Measurements from ENCODE around the gene ATP2A3. TPM values are rescaled to one million over a fixed set of nuclear protein-coding genes. Genes with fewer than 3 reads are reported as not detected.

ATP2A3 gene
- polyA plus RNA-seq, 1 donor from 2014 or later, result not detected

DNA sequence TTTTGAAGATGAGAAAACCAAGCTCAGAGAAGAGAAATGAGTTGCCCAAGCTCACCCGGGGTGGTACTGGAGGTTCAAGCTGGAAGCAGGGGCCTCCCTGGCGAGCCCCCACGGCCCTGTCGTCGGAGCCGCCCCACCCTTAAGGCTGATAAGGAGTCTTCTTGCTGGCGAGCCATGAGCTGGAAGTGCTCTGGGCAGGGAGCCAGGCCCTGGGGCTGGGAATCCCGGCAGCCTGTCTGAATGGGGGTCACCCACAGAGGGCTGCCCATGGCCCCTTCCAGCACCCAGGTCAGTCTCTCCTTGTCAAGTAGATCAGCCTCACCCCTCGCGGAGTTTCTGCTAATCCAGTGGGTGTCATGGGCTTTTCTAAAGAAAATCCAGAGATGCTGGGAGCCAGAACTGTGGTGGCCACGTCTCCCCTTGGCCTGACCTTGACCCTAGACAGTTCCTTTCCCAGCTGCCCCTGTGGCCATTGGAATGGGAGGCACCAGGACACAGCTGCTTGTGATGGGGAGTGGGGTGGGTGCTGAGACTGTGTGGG, 46.8 kb downstream of the ATP2A3 start:
- Histone ChIP-seq H4K20me1 (ENCODE audit: insufficient read depth) (no peaks in the 10 kb centered on the region), H3K27me3 (ENCODE audit: insufficient read depth, low read depth, low read length) (no peaks in the 10 kb centered on the region), H3K9me3 (ENCODE audit: low read length) (no peaks in the 10 kb centered on the region), H2AFZ (ENCODE audit: low read depth, low read length) (no peak overlapping the region), H3K79me2 (replicated peaks; ENCODE audit: insufficient read depth, low read length) (no peaks in the 10 kb centered on the region), H3K36me3 (ENCODE audit: insufficient read depth, low read length) (no peaks in the 10 kb centered on the region), H3K4me2 (ENCODE audit: low read length) (no peak overlapping the region), H3K9ac (ENCODE audit: low read length) (no peak overlapping the region), H3K9me2 (ENCODE audit: insufficient read depth, low read length) (no peaks in the 10 kb centered on the region), H3K27ac (ENCODE audit: low read length) (no peak overlapping the region), H3F3A (ENCODE audit: insufficient read depth, low read length, poor library complexity, severe bottlenecking) (no peaks in the 10 kb centered on the region), H3K4me3 (ENCODE audit: low read length) (no peak overlapping the region)
- TF ChIP-seq, protein P1, sequence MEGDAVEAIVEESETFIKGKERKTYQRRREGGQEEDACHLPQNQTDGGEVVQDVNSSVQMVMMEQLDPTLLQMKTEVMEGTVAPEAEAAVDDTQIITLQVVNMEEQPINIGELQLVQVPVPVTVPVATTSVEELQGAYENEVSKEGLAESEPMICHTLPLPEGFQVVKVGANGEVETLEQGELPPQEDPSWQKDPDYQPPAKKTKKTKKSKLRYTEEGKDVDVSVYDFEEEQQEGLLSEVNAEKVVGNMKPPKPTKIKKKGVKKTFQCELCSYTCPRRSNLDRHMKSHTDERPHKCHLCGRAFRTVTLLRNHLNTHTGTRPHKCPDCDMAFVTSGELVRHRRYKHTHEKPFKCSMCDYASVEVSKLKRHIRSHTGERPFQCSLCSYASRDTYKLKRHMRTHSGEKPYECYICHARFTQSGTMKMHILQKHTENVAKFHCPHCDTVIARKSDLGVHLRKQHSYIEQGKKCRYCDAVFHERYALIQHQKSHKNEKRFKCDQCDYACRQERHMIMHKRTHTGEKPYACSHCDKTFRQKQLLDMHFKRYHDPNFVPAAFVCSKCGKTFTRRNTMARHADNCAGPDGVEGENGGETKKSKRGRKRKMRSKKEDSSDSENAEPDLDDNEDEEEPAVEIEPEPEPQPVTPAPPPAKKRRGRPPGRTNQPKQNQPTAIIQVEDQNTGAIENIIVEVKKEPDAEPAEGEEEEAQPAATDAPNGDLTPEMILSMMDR (IDR thresholded peaks at IDR 0.05; ENCODE audit: poor library complexity, severe bottlenecking), result no peak
- TF ChIP-seq MXI1 (conservative IDR thresholded peaks at IDR 0.05; ENCODE audit: poor library complexity, severe bottlenecking), result no peak
- TF ChIP-seq POLR2AphosphoS5 (IDR thresholded peaks at IDR 0.05), result no peak
- TF ChIP-seq SMC3 (conservative IDR thresholded peaks at IDR 0.05; ENCODE audit: poor library complexity), result no peak

DNA sequence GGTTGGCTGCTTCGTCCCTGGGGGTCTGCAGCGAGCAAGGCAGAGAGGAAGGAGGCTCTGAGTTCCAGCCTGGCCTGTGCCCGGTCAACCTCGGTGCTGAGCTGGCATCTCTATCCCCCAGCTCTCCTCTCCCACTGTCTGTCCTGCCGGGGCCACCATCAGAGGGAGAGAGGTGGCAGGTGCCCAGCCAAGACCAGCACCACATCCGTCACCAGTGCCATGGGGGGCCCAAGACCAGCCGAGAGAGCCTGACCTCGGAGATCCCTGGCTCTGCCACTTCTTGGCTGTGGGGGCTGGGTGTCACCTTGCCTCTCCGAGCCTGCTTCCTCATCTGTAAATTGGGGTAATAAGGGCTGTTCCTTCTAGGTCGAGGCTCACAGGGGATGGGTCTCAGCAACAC, 47.4 kb downstream of the ATP2A3 start:
- no peaks in the 10 kb centered on the region for H3K79me2 ChIP-seq (replicated peaks; ENCODE audit: insufficient read depth, low read length)
- no peaks in the 10 kb centered on the region for H3K36me3 ChIP-seq (ENCODE audit: insufficient read depth, low read length)
- no peak overlapping the region for H3K9ac ChIP-seq (ENCODE audit: low read length)
- H3K9me3 ChIP-seq (ENCODE audit: low read length), result no peaks in the 10 kb centered on the region
- H4K20me1 ChIP-seq (ENCODE audit: insufficient read depth), result no peaks in the 10 kb centered on the region
- no peaks in the 10 kb centered on the region for H3K27me3 ChIP-seq (ENCODE audit: insufficient read depth, low read depth, low read length)
- TF ChIP-seq, protein P1 (IDR thresholded peaks at IDR 0.05; ENCODE audit: poor library complexity, severe bottlenecking), result no peak
- TF ChIP-seq EP300 (conservative IDR thresholded peaks at IDR 0.05; ENCODE audit: poor library complexity, severe bottlenecking) (no peak), TAF1 (IDR thresholded peaks at IDR 0.05; ENCODE audit: low read depth) (no peak), EZH2 (IDR thresholded peaks at IDR 0.05; ENCODE audit: borderline replicate concordance, insufficient read depth, low read length, poor library complexity, severe bottlenecking) (no peak)
- no peak overlapping the region for H3K4me2 ChIP-seq (ENCODE audit: low read length)
- H3K4me3 ChIP-seq (ENCODE audit: low read length), result no peak overlapping the region
- H3K9me2 ChIP-seq (ENCODE audit: insufficient read depth, low read length), result no peaks in the 10 kb centered on the region
- H3F3A ChIP-seq (ENCODE audit: insufficient read depth, low read length, poor library complexity, severe bottlenecking), result no peaks in the 10 kb centered on the region
- no peak overlapping the region for H3K27ac ChIP-seq (ENCODE audit: low read length)
- no peak overlapping the region for H2AFZ ChIP-seq (ENCODE audit: low read depth, low read length)

DNA sequence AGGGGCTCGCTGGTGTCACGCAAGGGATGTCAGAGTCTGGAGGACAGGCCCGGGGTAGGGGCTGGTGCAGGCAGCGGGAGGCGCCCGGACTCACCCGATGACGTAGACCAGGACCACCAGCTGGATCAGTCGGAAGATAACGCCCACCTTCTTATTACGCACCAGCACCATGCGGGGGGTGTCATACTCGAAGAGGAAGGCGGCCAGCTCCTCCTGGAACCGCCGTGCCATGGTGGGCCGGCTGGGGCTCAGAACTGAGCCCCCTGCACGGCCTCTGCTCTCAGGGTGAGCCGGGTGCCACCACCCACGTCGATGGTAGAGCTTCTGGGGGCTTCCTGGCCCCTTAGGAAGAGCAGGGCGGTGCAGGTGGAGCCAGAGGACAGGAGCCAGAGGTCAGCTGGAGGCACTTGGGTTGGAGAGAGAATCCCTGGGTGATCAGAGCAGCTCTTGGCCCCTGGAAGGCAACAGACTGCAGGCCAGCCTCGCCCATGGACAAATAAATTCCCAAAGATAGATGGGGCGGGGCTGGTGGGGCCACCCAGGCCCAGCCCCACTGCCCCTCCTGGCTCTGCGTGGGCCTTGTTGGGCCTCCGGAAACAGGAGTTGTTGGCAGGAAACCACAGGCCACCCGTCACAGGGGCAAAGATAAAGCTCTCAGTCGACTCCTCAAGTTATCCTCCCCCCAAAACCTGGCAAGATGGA, 48.1 kb downstream of the ATP2A3 start, which contains the start of gene P2RX1:
P2RX1 (minus strand) TSS at position 471 of the 702 bp plus-strand sequence; CDS start at position 231, 240 bp downstream.
- Histone ChIP-seq H3K4me3 (ENCODE audit: low read length) (no peak within 1 kb of the TSS), H3K9me3 (ENCODE audit: low read length) (no peaks in the 10 kb centered on the region)

More for the DNA sequence above, 48.1 kb downstream of the ATP2A3 start, which contains the start of gene P2RX1:
- no peak within 1 kb of the TSS for H2AFZ ChIP-seq (ENCODE audit: low read depth, low read length)
- H3K27ac ChIP-seq (ENCODE audit: low read length), result no peak within 1 kb of the TSS
- no peaks in the 10 kb centered on the region for H3K9me2 ChIP-seq (ENCODE audit: insufficient read depth, low read length)
- H4K20me1 ChIP-seq (ENCODE audit: insufficient read depth), result no peaks in the 10 kb centered on the region
- H3F3A ChIP-seq (ENCODE audit: insufficient read depth, low read length, poor library complexity, severe bottlenecking), result no peaks in the 10 kb centered on the region
- H3K79me2 ChIP-seq (replicated peaks; ENCODE audit: insufficient read depth, low read length), result no peaks in the 10 kb centered on the region
- H3K27me3 ChIP-seq (ENCODE audit: insufficient read depth, low read depth, low read length), result no peaks in the 10 kb centered on the region
- TF ChIP-seq SMC3 (conservative IDR thresholded peaks at IDR 0.05; ENCODE audit: poor library complexity) (no peak), EP300 (conservative IDR thresholded peaks at IDR 0.05; ENCODE audit: poor library complexity, severe bottlenecking) (no peak)
- H3K9ac ChIP-seq (ENCODE audit: low read length), result no peak within 1 kb of the TSS
- H3K36me3 ChIP-seq (ENCODE audit: insufficient read depth, low read length), result no peaks in the 10 kb centered on the region
- H3K4me2 ChIP-seq (ENCODE audit: low read length), result no peak within 1 kb of the TSS

Data from neural cell (in vitro differentiated cells).